ENCODE results near the gene PAXIP1.

Gene PAXIP1

GRCh38 chr7:155002411-155003091 is 373 bp downstream of the PAXIP1 start:
- Histone ChIP-seq H2AFZ (peak overlapping the region; percentile 75), H3K9me3 (ENCODE audit: control insufficient read depth, low read length) (no peaks in the 10 kb centered on the region), H3K27me3 (ENCODE audit: control insufficient read depth, insufficient read depth, low read length) (no peaks in the 10 kb centered on the region), H3K4me2 (ENCODE audit: low read length) (peak overlapping the region; percentile 33), H3K4me1 (no peaks in the 10 kb centered on the region), H3K79me2 (no peaks in the 10 kb centered on the region), H3K27ac (no peak overlapping the region), H3K4me3 (ENCODE audit: low read depth, low read length) (peak overlapping the region; percentile 52), H3K36me3 (ENCODE audit: control insufficient read depth, insufficient read depth, low read length) (no peaks in the 10 kb centered on the region), H3K9ac (no peak overlapping the region)
- no peak for TF ChIP-seq CTCF (IDR thresholded peaks at IDR 0.05)

- Histone ChIP-seq H3K27ac (no peak overlapping the region), H3K4me1 (no peaks in the 10 kb centered on the region), H3K79me2 (no peaks in the 10 kb centered on the region), H3K36me3 (ENCODE audit: control insufficient read depth, insufficient read depth, low read length) (no peaks in the 10 kb centered on the region), H3K9me3 (ENCODE audit: control insufficient read depth, low read length) (no peaks in the 10 kb centered on the region), H3K9ac (no peak overlapping the region), H2AFZ (peak overlapping the region; percentile 75), H3K27me3 (ENCODE audit: control insufficient read depth, insufficient read depth, low read length) (no peaks in the 10 kb centered on the region), H3K4me3 (ENCODE audit: low read depth, low read length) (peak overlapping the region; percentile 52), H3K4me2 (ENCODE audit: low read length) (peak overlapping the region; percentile 33)
- TF ChIP-seq CTCF (IDR thresholded peaks at IDR 0.05), result no peak
These were observed 1.0 kb downstream of the PAXIP1 start for GRCh38 chr7:155001756-155002410.

- no peak overlapping the region for H3K27ac ChIP-seq
- no peak for TF ChIP-seq CTCF (IDR thresholded peaks at IDR 0.05)
- no peaks in the 10 kb centered on the region for H3K79me2 ChIP-seq
- no peak overlapping the region for H3K4me2 ChIP-seq (ENCODE audit: low read length)
- H3K27me3 ChIP-seq (ENCODE audit: control insufficient read depth, insufficient read depth, low read length), result no peaks in the 10 kb centered on the region
- H3K9ac ChIP-seq, result no peak overlapping the region
- H3K4me1 ChIP-seq, result no peaks in the 10 kb centered on the region
- no peaks in the 10 kb centered on the region for H3K36me3 ChIP-seq (ENCODE audit: control insufficient read depth, insufficient read depth, low read length)
- H3K9me3 ChIP-seq (ENCODE audit: control insufficient read depth, low read length), result no peaks in the 10 kb centered on the region
- H3K4me3 ChIP-seq (ENCODE audit: low read depth, low read length), result no peak overlapping the region
- H2AFZ ChIP-seq, result no peak overlapping the region
These were observed 2.1 kb downstream of the PAXIP1 start for GRCh38 chr7:155000795-155001194.

- no peaks in the 10 kb centered on the region for H3K36me3 ChIP-seq (ENCODE audit: control insufficient read depth, insufficient read depth, low read length)
- H3K9ac ChIP-seq, result no peak overlapping the region
- no peaks in the 10 kb centered on the region for H3K9me3 ChIP-seq (ENCODE audit: control insufficient read depth, low read length)
- H2AFZ ChIP-seq, result no peak overlapping the region
- no peaks in the 10 kb centered on the region for H3K79me2 ChIP-seq
- no peak overlapping the region for H3K4me2 ChIP-seq (ENCODE audit: low read length)
- no peak overlapping the region for H3K4me3 ChIP-seq (ENCODE audit: low read depth, low read length)
- no peaks in the 10 kb centered on the region for H3K27me3 ChIP-seq (ENCODE audit: control insufficient read depth, insufficient read depth, low read length)
- H3K4me1 ChIP-seq, result no peaks in the 10 kb centered on the region
- TF ChIP-seq CTCF (IDR thresholded peaks at IDR 0.05), result no peak
- no peak overlapping the region for H3K27ac ChIP-seq
These were observed 4.4 kb downstream of the PAXIP1 start for GRCh38 chr7:154998481-154998880.
